HG02678 (cell line): Measurements from ENCODE around the gene RAF1.
"Not testable (repeated sequence)": the region's sequence is repeated elsewhere in the genome, so short reads cannot be mapped to it uniquely, and the experiment has no call there.

ENCODE experiments used
- ATAC-seq: cut with Tn5 transposase; IDR thresholded peaks from one replicate; pipeline ENCODE4 v1.9.1; 2021; ENCODE audit warnings: mild to moderate bottlenecking, moderate library complexity; ENCODE audit not compliant: unreplicated experiment

The RAF1 gene

GRCh38 chr3:12643010-12643380, 20.9 kb downstream of the RAF1 start:
- no peak for ATAC-seq

DNA sequence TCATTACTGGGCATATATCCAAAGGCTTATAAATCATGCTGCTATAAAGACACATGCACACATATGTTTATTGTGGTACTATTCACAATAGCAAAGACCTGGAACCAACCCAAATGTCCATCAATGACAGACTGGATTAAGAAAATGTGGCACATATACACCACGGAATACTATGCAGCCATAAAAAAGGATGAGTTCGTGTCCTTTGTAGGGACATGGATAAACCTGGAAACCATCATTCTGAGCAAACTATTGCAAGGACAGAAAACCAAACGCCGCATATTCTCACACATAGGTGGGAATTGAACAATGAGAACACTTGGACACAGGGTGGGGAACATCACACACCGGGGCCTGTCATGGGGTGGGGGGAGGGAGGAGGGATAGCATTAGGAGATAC, 23.1 kb downstream of the RAF1 start:
- ATAC-seq: not testable (repeated sequence)

GRCh38 chr3:12638105-12638504, 25.8 kb downstream of the RAF1 start:
- no peak for ATAC-seq

GRCh38 chr3:12633108-12633507, 30.8 kb downstream of the RAF1 start:
- ATAC-seq: no peak

DNA sequence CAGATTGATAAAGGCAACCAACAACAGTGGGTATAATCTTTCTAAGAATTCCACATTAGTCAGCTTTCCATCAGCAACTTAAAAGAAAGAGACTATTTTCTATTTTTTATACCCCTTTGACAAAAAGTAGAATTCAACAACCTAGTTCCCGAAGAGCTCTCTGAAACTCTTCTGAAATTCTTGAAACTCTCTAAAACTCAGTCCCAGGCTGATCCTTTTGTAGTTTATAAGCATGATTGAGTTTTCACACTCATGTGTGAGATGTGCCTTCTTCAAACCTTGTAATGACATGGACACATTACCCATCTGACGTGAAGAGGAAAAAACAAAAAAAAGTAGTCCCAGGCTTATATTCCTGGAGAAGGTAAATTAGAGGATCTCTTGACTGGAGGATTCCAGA, 31.4 kb downstream of the RAF1 start:
- no peak for ATAC-seq

- not testable (repeated sequence) for ATAC-seq
Measured at GRCh38 chr3:12630843-12631242, 33.1 kb downstream of the RAF1 start.

GRCh38 chr3:12630292-12630691, 33.6 kb downstream of the RAF1 start:
- ATAC-seq: no peak

- ATAC-seq: no peak
Measured at GRCh38 chr3:12629560-12629959, 34.4 kb downstream of the RAF1 start.

DNA sequence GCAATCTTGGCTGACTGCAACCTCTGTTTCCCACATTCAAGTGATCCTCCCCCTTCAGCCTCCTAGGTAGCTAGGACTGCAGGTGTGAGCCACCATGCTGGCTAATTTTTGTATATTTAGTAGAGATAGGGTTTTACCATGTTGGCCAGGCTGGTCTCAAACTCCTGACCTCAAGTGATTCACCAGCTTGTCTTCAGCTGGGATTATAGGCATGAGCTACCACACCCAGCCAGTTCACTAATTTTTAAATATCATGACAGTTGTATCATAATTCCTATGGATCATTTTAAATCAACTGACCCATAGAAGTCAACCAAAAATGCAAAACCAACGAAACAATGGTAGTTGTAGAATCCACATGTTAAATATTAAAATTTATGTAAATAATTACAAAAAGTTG, 35.1 kb downstream of the RAF1 start:
- ATAC-seq: no peak

- ATAC-seq: no peak
Measured at GRCh38 chr3:12627370-12627769, 36.5 kb downstream of the RAF1 start.

GRCh38 chr3:12624964-12625363, 39.0 kb downstream of the RAF1 start:
- not testable (repeated sequence) for ATAC-seq

- no peak for ATAC-seq
Measured at GRCh38 chr3:12624056-12624455, 39.9 kb downstream of the RAF1 start.

DNA sequence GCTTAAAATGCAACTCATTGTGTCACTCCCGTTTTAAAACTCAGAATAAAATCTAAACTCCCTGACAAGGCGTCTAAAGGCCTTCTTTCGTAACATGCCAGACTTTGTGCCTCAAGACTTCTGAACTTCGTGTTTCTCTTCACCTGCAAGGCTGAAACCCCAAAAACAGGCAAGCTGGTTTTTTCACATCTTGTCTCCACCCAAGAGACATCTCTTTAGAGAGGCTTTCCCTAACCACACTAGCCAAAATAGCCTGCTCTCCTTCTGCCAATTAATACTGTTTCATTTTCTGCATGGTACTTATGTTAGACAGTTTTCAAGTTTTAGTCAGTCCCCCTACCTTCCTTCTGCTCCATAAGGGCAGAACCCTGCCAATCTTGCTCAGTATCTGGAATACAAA, 41.6 kb downstream of the RAF1 start:
- no peak for ATAC-seq

GRCh38 chr3:12620729-12621128, 43.2 kb downstream of the RAF1 start:
- no peak for ATAC-seq

GRCh38 chr3:12620305-12620704, 43.6 kb downstream of the RAF1 start:
- no peak for ATAC-seq

- ATAC-seq: no peak
Measured at GRCh38 chr3:12618426-12618825, 45.5 kb downstream of the RAF1 start.

DNA sequence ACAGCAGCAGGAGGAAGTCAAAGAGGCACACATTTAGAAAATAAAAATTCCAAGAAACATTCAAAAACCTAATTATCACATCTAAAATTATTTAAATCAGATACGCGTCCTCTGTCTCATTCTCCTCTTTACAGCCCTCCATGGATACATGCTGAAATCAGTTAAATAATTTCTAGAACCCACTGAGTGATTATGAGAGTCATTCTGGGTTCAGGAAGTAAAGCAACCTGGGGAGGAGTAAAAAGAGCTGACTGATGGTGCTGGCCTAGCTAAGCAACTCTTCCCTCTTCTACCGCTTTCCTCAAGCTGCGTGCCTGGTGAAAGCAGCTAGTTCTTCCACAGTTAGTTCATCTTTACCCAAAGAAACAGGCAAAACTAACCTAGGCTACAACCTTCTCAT, 48.7 kb downstream of the RAF1 start:
- ATAC-seq: no peak

- no peak for ATAC-seq
Measured at GRCh38 chr3:12613250-12613649, 50.7 kb downstream of the RAF1 start.

DNA sequence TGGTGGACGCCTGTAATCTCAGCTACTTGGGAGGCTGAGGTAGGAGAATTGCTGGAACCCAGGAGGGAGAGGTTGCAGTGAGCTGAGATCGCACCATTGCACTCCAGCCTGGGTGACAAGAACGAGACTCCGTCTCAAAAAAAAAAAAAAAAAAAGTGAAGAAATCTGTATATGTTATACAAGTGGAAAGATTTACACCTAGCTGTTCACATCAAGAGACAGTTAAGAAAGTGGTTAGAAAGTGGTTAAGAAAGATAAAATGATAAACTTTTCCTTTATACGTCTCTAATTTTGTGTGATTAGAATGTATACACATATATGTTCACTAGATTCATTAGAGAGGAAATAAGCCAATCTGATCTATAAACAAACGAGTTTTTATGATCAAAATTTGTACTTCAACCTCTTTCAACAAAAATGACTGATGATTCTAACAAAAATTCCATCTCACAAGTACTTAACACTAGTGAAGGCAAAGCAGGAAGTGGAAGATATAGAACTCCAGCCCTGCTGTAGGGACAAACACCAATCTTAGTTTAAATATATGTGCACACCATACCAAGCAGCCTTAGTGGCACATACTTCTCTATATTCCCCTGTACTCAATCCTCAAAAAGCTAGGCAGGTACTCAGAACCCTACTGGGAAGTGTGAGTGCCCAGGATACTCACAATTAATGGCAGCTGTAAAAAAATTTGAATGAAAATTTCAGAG, 51.2 kb downstream of the RAF1 start:
- no peak for ATAC-seq

- no peak for ATAC-seq
Measured at GRCh38 chr3:12611117-12611516, 52.8 kb downstream of the RAF1 start.

DNA sequence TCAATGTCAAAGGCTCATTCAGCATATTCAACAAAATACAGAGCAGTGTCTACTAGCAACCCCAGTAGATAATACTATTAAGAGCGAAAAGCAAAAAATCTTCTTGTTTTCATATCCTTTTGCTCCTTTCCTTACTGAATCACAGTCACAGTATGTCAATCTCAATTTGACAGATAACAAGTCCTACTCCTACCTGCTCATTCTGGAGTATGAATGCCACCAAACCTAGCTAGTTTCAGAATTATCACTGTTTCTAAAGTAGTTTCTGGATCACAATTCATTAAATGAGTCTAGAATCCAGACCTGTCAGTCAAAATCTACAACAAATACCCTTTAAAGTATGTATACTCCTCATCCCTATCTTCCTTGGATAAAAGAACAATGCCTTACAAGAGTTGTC, 55.5 kb downstream of the RAF1 start:
- ATAC-seq: no peak

- no peak for ATAC-seq
Measured at GRCh38 chr3:12603969-12604368, 59.9 kb downstream of the RAF1 start.

- ATAC-seq: no peak
Measured at GRCh38 chr3:12601072-12601471, 62.8 kb downstream of the RAF1 start.
